Frontal cortex (tissue), 4 donors: ENCODE measurements around the gene GREB1L. TPM values are rescaled to one million over a fixed set of nuclear protein-coding genes. Genes with fewer than 3 reads are reported as not detected.
"Not testable (repeated sequence)": the region's sequence is repeated elsewhere in the genome, so short reads cannot be mapped to it uniquely, and the experiment has no call there.

Source experiments
- DNase-seq, 2 donors: peaks; one replicate each; pipeline ENCODE4 v3.0.0; 2012; ENCODE audit warnings: low spot score in 2 of 2
- FAIRE-seq: peaks from 2 replicates; lab custom pipeline; 2012; peaks lifted over from hg19 to GRCh38; lab: Jason Lieb, UNC
- total RNA-seq: library from RNA; depleted of rRNA; stranded (reverse); fragments of >200 nt; gene quantifications from one replicate; pipeline ENCODE4 v1.2.3, GENCODE V29; 2014
- donor health status: control.
- donor health status: control.
- donor health status: control.

The GREB1L gene
- total RNA-seq, 1 donor from 2014 or later = 1.6 TPM

DNA sequence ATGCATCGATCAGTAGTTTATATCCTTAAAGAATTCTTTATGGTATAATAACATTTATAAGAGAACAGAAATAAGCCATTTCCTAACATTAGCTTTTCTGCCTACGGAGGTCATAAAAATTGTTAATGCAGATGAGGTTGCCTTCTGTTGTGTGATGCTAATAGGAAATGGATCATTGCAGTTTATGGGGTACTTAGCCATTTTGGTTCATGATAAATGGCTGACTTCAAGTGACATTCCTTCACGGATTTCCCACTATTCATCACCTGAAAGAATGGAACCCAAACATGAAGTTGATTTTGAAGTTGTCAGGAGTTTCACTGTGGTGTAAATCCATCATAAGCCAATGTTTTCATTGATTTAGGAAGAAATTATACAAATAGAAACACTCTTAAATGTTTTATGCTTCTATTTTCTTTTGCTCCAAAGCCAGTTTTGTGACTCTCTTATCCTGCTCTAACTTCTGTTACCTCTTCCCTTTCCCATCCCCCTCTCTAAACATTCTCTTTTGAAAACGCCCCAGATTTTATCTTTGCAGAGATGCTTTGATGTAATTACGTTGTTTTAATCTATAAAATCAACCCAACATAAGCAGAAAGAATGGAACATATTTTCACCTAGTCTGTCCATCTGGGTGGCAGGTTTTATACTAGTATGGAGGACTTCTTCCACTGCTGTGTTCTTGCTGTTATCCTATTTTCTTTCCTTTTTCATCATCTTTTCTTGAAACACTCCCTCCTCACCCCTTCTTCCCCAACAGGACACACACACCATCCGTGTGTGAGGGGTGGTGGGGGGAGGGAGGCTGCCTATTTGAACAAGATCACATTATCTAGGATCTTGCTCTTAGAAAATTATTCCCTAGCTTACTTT is 58.2 kb downstream of the GREB1L start:
- no peak for DNase-seq
- FAIRE-seq = no peak

DNA sequence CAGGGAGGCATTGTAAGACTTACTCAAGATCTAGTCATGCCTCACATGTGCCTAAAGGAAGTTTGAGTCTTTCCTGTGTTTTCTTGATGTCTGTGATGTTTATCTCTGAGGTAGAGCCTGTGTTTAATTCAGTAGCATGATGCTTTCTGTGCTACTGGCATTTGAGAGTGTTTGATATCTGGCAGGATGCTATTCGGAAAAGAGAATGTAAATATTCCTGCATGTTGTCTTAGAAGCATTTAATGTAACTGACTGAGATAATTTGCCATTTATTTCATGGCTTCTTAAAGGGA is 58.8 kb downstream of the GREB1L start:
- FAIRE-seq = no peak
- no peak for DNase-seq

DNA sequence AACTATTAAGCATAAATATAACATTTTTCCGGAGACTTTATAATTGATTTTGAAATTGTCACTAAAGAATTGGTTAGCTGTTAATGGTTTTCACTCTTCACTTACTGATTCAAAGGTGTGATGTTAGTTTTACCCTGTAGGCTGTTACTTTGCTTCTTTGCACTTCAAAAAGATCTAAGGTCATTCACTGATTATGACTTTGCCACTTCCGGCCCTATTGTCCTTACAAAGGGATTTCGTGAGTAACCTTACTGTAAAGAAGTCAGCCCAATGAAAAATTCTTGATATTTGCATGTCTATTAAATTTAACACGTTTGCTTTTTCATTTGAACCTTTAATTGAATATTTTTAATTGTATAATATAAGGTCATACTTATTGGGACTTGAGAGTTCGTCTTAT is 61.4 kb downstream of the GREB1L start:
- FAIRE-seq (no peak), DNase-seq (no peak)

DNA sequence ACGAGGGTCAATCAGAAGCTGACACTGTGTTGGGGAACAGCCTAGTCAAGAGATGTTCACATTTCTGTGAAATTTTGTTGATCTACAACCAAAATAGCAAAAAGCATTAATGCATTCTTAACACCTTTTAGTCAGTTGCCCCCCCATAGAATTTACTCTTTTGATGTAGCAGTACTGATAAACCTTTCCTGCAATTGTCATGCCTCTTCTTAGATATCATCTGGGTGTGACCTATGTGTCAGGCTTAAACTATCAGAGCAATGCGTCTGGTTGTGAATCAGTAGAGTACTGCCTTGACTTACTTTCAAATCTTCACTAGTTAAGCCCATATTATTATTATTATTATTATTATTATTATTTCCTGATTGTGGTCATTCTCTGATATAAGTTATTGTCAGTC is 61.9 kb downstream of the GREB1L start:
- FAIRE-seq = no peak
- no peak for DNase-seq

DNA sequence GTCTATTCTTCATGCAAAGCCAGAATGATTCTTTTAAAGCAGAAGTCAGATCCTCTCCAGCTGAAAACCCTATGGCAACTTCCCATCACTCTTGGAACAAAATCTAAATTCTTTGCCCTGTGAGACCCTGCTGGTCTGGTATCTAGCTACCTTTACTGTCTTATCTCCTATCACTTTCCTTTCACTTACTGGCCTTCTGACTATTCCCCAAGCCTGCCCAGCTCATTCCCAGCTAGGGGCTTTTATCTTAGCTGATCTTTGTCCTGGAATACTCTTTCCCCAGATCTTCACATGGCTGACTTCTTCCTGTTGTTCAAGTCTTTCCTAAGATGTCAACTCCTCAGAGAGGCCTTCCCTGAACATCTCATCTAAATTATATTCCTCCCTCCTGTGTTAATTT is 63.6 kb downstream of the GREB1L start:
- FAIRE-seq = no peak
- DNase-seq = no peak

DNA sequence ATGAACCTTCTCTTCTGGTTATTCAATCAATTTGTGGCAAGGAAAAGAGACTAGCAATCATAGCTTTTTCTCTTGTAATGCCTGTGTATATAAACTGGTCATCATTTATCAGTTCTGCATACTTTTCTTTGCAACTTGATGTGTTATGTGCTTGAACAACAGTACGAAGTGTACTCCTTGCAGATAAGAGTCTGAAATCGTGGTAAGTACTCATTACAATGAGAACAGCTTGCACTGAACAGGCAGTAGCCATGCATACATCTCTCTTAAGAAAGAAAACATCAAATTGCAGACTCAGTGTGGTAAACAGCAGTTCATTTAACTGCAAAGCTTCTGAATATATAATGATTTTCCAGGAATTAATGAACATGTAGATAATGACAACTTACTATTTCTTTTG is 64.3 kb downstream of the GREB1L start:
- no peak for DNase-seq
- FAIRE-seq = no peak

DNA sequence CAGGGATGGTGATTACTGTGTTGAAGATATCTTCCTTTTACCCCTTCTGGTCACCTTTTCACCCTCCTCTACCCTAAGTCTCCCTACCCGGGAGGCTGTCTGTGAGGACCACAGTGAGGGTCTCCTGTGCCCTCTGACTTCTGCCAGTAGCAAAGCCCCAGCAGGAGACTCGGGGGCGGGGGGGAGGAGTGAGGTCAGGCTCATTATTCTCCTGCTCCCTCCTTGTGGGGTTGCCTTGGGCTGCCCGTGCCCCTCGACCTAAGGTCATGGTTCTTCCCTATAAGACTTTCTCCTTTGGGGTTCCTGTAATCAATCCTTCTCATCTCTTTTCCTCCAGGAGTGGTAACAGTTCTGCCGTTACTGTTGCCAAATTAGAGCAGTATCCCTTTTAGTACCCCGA is 65.5 kb downstream of the GREB1L start:
- DNase-seq = no peak
- no peak for FAIRE-seq

DNA sequence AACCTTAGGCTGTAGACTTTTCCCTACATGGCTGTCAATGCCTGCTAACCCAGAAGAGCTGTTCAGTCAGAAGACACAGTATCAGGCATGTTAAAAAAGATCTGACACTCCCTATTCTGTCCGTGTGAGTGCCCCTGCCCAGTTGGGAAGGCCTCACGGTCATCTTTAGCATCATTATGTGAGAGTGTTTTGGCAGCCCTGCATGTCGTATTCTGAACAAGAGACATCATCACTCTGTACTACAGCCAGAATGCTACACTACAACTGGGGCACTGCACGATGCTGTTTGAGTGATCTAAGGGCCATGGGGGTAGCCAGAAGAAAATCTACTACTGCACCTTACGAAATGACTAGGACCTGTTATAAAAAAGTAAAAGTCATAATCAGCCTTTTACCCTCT is 67.2 kb downstream of the GREB1L start:
- DNase-seq = no peak
- FAIRE-seq = no peak

DNA sequence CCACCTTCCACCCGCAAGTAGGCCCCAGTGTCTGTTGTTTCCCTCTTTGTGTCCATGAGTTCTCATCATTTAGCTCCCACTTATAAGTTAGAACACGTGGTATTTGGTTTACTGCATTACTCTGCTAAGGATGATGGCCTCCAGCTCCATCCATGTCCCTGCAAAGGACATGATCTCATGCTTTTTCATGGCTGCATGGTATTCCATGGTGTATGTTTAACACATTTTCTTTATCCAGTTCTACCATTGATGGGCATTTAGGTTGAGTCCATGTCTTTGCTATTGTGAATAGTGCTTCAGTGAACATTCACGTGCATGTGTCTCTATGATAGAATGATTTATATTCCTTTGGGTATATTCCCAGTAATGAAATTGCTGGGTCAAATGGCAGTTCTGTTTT is 69.9 kb downstream of the GREB1L start:
- DNase-seq, FAIRE-seq: not testable (repeated sequence)

DNA sequence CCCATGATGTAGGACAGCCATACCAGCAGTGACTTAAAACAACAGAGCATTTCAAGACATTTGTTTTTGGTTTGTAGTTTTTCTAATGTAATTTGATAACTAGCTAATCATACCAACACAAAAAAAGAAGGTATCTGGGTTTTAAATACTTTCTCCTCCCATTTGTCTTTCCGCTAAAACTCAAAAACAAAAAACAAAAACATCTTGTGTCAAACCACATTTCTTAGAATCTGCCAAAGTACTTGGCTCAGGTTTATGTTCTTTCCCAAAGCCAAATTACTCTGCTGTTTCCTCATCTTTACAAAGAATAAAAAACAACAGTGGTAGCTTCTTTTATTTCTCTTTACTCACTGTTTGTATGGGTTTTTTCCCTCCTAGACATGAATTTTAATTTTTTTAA is 71.5 kb downstream of the GREB1L start:
- FAIRE-seq (no peak), DNase-seq (no peak)

DNA sequence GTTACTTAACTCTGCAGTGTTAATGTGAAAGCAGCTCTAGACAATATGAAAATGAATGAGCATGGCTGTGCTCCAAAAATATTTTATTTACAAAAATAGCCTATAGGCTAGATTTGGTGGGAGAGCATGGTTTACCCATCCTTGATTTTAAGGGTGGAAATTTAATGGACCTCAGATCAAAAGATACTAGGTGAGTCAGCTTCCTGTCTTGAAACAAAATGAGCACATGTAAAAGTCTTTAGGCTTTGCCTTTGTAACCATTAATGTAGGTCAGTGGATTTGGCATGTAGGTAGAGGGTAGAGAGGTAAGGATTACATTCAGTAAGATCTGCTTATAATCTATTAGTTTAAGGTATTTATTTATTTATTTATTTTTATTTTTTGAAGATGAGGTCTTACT is 72.7 kb downstream of the GREB1L start:
- FAIRE-seq (no peak), DNase-seq (no peak)

DNA sequence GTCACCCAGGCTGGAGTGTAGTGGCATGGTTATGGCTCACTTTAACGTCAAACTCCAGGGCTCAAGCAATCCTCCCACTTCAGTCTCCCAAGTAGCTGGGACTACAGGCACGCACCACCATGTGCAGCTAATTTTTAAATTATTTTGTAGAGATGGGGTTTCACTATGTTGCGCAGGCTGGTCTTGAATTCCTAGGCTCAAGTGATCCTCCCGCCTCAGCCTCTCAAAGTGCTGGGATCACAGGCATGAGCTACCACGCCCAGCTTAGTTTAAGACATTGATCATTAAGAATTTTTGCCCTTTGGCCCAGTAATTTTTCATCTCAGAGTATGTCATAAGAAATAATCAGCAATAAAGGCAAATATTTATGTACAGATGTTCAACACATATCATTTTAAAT is 73.1 kb downstream of the GREB1L start:
- not testable (repeated sequence) for DNase-seq, FAIRE-seq

DNA sequence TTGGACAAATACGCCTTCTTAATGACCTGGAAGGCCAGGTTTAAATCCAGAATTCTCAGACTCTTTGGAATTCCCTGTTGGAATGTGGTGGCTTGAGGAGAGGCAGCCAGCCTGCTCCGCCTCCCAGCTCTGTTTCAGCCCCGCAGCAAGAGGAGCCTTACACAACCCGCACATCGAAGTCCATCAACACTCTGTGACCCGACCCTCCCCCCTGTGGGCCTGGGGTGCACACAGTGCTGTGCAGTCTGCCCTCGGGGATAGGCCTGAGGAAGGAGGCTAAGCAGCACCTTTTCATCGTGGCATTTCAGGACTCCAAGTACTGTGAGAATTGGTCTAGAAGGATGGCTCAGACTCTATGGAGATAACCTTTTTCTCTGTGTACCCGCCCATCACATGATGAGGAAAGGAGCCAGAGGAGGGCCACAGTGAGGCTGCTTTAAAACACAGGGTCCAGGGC is 73.7 kb downstream of the GREB1L start:
- no peak for DNase-seq
- FAIRE-seq = no peak

DNA sequence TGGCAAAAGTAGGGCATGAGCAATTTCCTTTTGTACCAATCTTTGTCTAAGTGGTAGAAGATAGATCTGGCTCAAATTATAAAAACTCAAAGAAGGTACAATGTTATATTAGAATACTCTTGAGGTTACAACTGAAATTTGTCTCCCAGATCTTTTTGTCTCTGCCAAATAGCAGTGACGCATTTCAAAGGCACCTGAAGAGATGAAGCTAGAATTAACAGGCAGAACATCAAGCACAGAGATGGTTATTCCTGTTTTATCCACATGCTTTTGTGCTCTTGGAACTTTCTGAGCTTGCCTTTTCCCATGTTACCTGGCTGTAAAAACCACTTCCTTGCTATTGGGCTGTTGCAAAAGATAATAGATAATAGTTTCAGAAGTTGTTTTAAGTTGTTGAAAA is 74.3 kb downstream of the GREB1L start:
- no peak for FAIRE-seq

DNA sequence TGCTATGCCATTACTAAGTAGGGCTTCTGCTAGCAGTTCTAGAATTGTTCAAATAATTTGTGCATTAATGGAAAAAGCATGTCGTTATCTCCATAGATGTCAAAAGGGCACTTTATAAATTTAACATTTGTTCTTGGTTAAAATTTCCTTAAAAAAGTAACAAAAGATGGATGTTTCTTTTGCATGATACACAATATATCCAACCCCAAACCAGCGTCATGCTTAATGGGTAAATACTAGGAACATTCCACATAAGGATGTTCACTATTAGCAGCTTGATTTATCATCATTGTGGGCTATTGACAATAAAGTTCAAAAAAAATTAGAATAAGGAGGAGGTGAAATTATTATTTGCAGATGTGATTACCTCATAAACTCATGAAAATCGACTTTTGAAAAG is 79.7 kb downstream of the GREB1L start:
- no peak for DNase-seq

More for the DNA sequence above, 74.3 kb downstream of the GREB1L start:
- DNase-seq = no peak

DNA sequence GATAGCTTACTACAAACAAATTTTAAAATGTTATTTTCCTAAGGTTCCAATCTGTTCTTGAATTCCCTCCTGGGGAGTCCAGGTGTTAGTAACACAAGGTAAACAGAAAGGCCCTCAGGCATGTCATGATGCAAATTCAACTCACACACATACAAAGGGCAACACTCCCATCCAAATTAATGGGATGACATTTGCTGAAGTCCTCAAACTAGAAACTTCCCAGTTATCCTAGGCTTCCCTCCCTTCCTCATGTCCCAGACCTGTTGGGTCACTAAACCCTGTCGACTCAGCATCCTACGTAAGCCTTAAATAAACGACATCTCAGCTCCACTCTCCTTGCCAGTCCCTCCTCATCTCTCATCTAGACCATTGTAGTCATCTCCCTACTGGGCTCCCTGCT is 85.1 kb downstream of the GREB1L start:
- FAIRE-seq (no peak), DNase-seq (no peak)

More for the DNA sequence above, 79.7 kb downstream of the GREB1L start:
- FAIRE-seq = no peak

DNA sequence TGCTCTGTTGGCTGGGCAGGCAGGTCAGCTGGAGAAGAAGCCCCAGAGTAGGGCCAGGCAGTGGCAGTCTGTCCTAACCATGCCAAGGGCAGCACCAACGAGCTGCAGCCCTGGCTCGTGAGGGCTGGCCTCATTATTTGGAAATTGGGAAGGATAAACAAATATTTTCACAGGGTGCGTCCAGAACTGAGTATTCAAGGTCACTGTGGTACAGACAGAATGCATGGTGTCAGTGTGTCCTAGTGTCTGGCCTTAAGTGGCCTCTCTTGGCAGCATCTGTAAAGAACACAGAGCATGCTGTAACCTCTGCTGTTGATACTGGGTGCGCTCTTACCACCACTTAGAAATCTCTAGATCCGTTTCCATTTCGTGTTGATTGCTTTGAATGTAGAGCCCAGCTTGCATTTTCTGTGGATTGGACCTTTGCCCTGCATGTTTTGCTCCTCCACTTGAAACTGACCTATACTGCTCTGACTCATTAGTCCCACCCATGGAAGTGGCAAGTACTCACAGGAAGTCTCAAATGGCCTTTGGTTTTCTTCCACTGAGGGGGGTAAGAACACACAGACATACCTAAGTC is 88.2 kb downstream of the GREB1L start:
- FAIRE-seq (no peak), DNase-seq (no peak)

DNA sequence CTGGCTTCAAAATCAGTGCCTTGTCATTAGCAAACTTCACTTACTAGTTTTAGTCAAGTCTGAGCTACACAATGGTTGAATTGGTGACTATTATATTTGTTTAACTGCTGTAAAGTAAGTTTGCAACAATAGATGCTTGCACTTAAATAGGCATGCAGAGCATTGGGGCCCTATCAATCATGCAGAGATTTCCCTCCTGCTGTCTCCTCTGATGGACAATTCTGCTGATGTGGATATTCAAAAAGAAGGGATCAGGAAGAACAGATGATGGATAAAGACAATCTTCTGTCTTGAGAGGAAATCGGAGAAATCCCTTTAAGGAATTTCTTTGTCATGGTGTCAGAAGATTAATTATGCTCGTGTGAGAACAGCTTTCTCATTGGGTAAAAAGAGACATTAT is 89.0 kb downstream of the GREB1L start:
- DNase-seq (no peak), FAIRE-seq (no peak)

DNA sequence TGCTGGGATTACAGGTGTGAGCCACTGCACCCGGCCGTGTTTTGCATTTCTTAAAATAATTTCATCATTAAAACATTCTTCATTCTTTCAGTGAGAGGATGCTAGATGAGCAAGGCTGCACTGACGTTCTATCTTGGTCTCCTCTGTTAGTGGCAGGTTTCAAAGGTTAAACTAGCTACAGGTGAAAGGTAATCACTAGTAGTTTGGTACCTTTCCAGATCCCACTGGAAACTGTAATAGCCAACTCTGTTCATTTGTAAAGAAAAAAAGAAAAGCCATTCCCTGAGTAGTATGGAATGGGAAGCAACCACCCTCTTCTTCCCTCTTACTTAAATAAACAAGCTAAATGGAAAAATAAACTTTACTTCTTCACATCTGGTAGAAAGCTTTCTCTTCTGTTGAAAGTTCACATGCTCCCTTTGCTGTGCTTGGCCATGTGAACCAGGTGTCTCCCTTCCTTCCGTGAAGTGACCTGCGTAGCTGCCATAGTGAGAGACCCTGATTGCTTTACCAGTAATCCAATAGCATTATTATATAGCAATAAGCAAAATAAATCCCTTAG is 94.0 kb downstream of the GREB1L start:
- FAIRE-seq (no peak), DNase-seq (no peak)

DNA sequence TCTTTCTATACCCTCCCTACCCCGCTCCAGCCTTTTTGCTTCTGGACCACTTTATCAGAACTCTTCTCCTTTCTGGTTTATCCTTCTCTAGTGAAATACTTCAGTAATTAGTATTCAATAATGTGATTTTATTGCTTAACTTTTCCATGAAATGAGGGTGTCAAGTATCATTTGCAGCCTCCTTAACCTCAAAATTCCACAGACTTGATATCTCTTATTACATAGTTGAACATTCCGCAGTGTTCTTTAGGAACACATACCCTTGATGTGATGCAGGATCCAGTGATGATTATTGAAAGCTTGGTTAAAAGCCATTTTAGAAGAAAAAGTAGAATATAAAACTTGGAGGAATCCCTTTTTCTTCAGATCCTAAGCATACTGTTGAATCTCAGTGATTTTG is 94.8 kb downstream of the GREB1L start:
- DNase-seq = no peak

DNA sequence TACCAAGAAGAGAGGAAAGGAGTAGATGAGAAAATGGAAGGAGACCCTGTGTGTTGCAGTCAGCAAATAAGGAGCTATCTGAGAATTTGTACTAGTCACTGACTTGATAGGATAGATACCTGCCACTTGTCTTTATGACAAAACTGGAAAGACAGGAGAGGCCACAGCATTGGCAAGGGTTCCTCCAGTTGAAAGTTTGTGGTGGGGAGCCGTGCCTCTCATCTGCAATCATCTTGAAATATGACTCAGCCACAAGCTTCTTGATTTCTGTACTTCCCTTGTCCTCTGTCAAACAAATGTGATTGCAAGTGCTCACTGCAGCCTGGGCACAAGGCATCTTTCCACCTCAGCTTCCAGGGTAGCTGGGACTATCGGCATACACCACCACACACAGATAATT is 99.1 kb downstream of the GREB1L start:
- FAIRE-seq (no peak), DNase-seq (no peak)

More for the DNA sequence above, 94.8 kb downstream of the GREB1L start:
- no peak for FAIRE-seq
